A549 treated with dexamethasone at 1 μM for 4 hours (cell line): ENCODE measurements around the gene SPANXC. TPM values are rescaled to one million over a fixed set of nuclear protein-coding genes. Genes with fewer than 3 reads are reported as not detected.

ENCODE experiments used
- total RNA-seq: library from RNA; stranded (reverse); fragments of 200-300 nt; extraction: Qiagen RNA extraction; gene quantifications from 5 replicates; pipeline ENCODE4 v1.2.3, GENCODE V29; 2022

Gene SPANXC, protein sequence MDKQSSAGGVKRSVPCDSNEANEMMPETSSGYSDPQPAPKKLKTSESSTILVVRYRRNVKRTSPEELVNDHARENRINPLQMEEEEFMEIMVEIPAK
- 0.34 to 0.77 TPM (median 0.51 TPM) in 3 of 5 replicates, not detected in the others for total RNA-seq

DNA sequence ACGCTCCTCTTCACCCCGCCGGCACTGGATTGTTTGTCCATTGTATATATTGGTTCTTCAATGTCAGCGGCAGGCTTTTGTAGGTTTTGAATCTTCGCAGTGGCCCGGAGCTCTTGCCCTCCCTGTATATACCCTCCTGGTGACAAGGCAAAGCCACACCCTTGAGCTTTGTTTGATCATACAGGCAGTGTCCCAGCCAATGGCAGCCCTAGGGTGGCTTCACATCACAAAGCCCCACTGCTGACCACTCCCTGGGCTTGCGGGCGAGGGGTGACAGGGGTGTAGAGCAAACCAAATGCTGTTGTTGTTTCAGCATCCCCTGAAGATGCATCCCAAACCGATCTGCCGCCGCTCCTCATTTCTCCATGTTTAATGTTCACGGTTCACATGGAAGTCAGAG is at the start of gene SPANXC:
Gene SPANXC (minus strand): TSS at position 101 of the 400 bp plus-strand sequence. CDS start 60 bp downstream, at position 41.

Other genes starting within 250 kb of the SPANXC start
- gene SPANXB1, start 239.9 kb downstream of the SPANXC start, total RNA-seq, result 1.8 to 3.1 TPM (median 2.1 TPM) in 5 replicates
- gene LDOC1, start 65.4 kb downstream of the SPANXC start, total RNA-seq, result 74.9 to 103 TPM (median 99.8 TPM) in 5 replicates